IPS-18c (cell line): ENCODE data around the gene PCDHGB3.
A peak's percentile ranks its signal among the peaks of the same experiment; 100 is the strongest.
"Not testable (repeated sequence)": the region's sequence is repeated elsewhere in the genome, so short reads cannot be mapped to it uniquely, and the experiment has no call there.

Source experiments
- H3K4me3 ChIP-seq: 2 replicates; pipeline ENCODE4 v1.7.0; 2013; ENCODE audit warnings: low read depth, mild to moderate bottlenecking, low read length, moderate library complexity; ENCODE audit not compliant: insufficient read depth
- H3K9me3 ChIP-seq: one replicate; pipeline ENCODE4 v1.6.1; 2013; ENCODE audit warnings: mild to moderate bottlenecking, low read length, moderate library complexity; ENCODE audit not compliant: control insufficient read depth, insufficient read depth

The PCDHGB3 gene

DNA sequence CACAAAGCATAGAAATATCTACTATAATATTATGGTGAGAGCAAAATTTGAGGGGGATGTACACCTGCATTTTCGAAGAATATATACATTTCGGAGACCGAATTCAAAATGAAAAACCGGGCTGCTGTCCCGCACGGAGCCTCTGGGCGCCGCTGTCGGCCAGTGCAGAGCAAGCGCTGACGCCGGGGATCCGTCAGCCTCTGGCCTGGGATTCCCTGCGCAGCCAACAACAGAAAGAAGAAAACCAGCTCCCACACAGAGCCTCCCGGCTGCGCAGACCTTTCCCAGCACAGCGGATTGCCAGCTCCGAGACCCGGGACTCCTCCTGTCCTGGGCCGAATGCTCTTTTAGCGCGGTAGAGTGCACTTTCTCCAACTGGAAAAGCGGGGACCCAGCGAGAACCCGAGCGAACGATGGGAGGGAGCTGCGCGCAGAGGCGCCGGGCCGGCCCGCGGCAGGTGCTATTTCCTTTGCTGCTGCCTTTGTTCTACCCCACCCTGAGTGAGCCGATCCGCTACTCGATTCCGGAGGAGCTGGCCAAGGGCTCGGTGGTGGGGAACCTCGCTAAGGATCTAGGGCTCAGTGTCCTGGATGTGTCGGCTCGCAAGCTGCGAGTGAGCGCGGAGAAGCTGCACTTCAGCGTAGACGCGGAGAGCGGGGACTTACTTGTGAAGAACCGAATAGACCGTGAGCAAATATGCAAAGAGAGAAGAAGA, 37.9 kb downstream of the PCDHGB3 start, which contains the start of gene PCDHGB6:
PCDHGB6 (plus strand) TSS at position 232 of the 716 bp plus-strand sequence; CDS start at position 414, 182 bp downstream.
- peak within 1 kb of the TSS; percentile 73 for H3K4me3 ChIP-seq
- not testable (repeated sequence) for H3K9me3 ChIP-seq

DNA sequence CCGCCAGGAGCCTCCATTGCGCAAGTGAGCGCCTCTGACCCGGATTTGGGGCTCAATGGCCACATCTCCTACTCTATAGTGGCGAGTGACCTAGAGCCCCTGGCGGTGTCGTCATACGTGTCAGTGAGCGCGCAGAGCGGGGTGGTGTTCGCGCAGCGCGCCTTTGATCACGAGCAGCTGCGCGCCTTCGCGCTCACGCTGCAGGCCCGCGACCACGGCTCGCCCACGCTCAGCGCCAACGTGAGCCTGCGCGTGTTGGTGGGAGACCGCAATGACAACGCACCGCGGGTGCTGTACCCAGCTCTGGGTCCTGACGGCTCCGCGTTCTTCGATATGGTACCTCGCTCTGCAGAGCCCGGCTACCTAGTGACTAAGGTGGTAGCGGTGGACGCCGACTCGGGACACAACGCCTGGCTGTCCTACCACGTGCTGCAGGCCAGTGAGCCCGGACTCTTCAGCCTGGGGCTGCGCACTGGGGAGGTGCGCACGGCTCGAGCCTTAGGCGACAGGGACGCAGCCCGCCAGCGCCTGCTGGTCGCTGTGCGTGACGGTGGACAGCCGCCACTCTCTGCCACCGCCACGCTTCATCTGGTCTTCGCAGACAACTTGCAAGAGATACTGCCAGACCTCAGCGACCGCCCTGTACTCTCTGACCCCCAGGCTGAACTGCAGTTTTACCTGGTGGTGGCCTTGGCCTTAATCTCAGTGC, 39.7 kb downstream of the PCDHGB3 start:
- Histone ChIP-seq H3K9me3 (peaks cover 3% of the 10 kb centered on the region), H3K4me3 (no peak overlapping the region)

- Histone ChIP-seq H3K4me3 (no peak overlapping the region), H3K9me3 (peaks cover 4% of the 10 kb centered on the region)
These were observed 41.5 kb downstream of the PCDHGB3 start for GRCh38 chr5:141411575-141411974.

- H3K9me3 ChIP-seq, result peaks cover 4% of the 10 kb centered on the region
- peak within 1 kb of the TSS; percentile 29; the same call in 1 of the 2 replicates for H3K4me3 ChIP-seq
These were observed 43.0 kb downstream of the PCDHGB3 start, which contains the start of gene PCDHGA10 for GRCh38 chr5:141412854-141413539. PCDHGA10 (plus strand) TSS chr5:141412987; CDS start chr5:141413176, 189 bp downstream.

GRCh38 chr5:141413540-141414069, 43.6 kb downstream of the PCDHGB3 start:
- peaks cover 7% of the 10 kb centered on the region for H3K9me3 ChIP-seq
- H3K4me3 ChIP-seq, result peak overlapping the region; percentile 6; the same call in 1 of the 2 replicates

GRCh38 chr5:141414548-141415274, 44.7 kb downstream of the PCDHGB3 start:
- H3K4me3 ChIP-seq, result not testable (repeated sequence)
- peaks cover 15% of the 10 kb centered on the region for H3K9me3 ChIP-seq

DNA sequence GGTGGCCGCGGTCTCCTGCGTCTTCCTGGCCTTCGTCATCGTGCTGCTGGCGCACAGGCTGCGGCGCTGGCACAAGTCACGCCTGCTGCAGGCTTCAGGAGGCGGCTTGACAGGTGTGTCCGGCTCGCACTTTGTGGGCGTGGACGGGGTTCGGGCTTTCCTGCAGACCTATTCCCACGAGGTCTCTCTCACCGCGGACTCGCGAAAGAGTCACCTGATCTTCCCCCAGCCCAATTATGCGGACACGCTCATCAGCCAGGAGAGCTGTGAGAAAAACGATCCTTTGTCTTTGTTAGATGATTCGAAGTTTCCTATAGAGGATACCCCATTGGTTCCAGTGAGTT, 45.2 kb downstream of the PCDHGB3 start:
- peaks cover 17% of the 10 kb centered on the region for H3K9me3 ChIP-seq
- H3K4me3 ChIP-seq, result not testable (repeated sequence)

- Histone ChIP-seq H3K4me3 (peak within 1 kb of the TSS; percentile 59), H3K9me3 (peaks cover 17% of the 10 kb centered on the region)
These were observed 47.6 kb downstream of the PCDHGB3 start, which contains the start of gene PCDHGB7 for GRCh38 chr5:141417494-141418172. PCDHGB7 (plus strand) TSS chr5:141417677; CDS start chr5:141417860, 183 bp downstream.

- no peak overlapping the region for H3K4me3 ChIP-seq
- peaks cover 17% of the 10 kb centered on the region for H3K9me3 ChIP-seq
These were observed 49.2 kb downstream of the PCDHGB3 start for GRCh38 chr5:141419074-141419880.

GRCh38 chr5:141420855-141421488, 50.9 kb downstream of the PCDHGB3 start, which contains the start of gene PCDHGA11:
PCDHGA11 (plus strand) TSS chr5:141421051; CDS start chr5:141421228, 177 bp downstream.
- peaks cover 13% of the 10 kb centered on the region for H3K9me3 ChIP-seq
- H3K4me3 ChIP-seq, result no peak within 1 kb of the TSS

GRCh38 chr5:141421489-141421855, 51.4 kb downstream of the PCDHGB3 start:
- Histone ChIP-seq H3K9me3 (peaks cover 15% of the 10 kb centered on the region), H3K4me3 (no peak overlapping the region)
